Measurements from ENCODE around the gene HCN4. TPM values are rescaled to one million over a fixed set of nuclear protein-coding genes. Genes with fewer than 3 reads are reported as not detected.

Gene HCN4
- polyA plus RNA-seq, 3 donors, result under 0.01 to 0.05 (median 0.04) TPM

DNA sequence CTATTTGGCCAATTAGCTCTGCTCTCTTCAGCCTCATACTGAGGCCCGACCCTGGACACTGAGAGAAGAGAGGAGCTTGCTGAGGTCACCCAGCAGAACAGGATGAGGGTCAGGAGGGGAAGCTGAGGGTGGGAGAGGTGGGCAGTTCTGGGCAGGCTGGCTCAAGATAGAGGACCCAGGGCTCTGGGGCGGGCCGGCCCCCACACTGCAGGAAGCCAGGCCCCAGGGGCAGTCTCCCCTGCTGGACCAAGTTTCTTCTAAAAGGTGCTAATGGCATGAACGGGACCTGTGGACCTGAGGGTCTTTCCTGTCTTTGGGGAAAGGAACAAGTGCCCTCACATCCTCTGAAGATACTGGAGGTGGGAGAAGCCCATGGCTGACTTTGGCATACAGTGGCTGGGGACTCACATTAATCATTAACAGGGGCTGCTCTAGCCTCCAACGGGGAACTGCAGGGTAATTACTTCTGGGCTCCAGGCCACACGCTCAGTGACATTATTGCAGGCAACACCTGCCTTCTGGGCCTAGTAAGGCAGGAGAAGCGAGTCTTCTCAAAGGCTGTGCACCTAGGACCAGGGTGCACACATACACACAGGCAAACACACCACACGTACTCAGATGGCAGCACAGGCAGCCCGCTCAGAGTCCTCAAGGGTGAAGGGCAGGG lies 10.6 kb downstream of the HCN4 start:
- no peak overlapping the region for H3K27ac ChIP-seq (ENCODE audit: low read depth, low read length)
- 52 to 70% (median 68%) methylated on average over 9 of the region's 9 CpGs for WGBS, 3 donors

DNA sequence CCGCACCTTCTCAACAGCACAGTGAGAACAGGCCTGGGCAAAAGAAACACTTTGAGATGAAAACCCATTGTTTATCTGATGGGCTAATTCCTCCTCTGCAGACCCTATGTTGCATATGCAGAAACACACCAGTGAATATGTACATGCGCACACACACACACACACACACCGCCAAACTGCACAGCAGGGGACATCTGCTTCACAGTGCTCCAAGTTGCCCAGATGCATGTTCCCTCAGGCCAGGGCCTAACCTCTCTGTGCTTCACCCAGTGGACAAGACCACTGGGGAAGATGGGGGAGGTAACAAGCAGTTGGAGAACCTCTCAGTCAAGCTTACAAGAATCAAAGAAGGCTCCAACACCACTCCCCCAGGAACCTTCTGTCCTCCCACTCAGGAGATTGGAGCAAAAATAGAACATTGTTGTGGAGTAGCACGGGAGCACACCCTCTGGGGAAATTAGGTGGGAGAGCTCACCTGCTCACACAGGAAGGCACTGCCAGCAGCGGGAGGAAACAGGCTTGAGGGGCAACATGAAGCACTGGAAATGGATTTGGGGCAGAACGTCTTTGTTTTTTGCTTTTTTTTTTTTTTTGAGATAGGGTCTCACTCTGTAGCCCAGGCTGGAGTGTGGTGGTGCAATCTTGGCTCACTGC lies 13.0 kb downstream of the HCN4 start:
- 70 to 83% (median 78%) methylated on average over 6 of the region's 6 CpGs for WGBS, 3 donors
- no peak overlapping the region for H3K27ac ChIP-seq (ENCODE audit: low read depth, low read length)

DNA sequence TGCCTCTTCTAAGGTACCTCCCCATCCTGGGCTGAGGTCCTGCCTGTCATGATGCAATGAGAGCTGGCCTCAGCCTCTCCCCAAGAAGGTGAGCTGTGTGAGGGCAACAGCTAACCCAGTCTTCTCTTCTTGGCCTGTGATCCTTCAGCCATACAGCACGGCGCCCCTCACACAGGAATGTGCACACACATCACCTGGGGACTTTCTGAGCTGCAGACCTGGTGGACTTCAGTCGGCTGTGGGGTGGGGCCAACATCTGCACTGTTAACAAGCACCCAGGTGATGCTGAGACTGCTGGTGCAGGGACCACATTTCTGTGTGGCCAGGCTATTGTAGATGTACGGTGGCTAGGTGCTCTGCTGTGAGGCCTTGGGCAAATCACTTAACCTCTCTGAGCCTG lies 14.5 kb downstream of the HCN4 start:
- WGBS, 3 donors, result 62 to 93% (median 91%) methylated on average over 4 of the region's 4 CpGs
- no peak overlapping the region for H3K27ac ChIP-seq (ENCODE audit: low read depth, low read length)

DNA sequence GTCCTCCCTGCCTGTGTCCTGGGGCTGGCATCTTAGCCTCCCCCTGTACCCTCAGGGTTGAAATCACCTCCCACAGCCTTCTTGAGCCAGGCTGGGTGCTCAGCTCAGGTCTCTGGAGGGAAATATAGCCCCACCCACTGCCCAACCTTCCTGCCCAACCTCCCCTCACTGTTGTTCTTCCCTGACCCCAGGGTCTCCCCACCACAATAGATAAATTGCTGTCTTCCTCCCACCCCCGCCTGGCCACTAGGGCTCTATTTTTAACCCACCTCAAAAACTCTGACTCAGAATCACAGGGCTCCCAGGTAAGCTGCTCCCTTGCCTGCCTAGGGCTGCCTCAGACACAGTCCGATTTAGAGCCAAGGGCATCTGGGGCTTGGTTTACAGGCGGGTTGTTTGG lies 15.0 kb downstream of the HCN4 start:
- H3K27ac ChIP-seq (ENCODE audit: low read depth, low read length), result no peak overlapping the region
- 44 to 57% (median 57%) methylated on average over 3 of the region's 3 CpGs for WGBS, 3 donors

DNA sequence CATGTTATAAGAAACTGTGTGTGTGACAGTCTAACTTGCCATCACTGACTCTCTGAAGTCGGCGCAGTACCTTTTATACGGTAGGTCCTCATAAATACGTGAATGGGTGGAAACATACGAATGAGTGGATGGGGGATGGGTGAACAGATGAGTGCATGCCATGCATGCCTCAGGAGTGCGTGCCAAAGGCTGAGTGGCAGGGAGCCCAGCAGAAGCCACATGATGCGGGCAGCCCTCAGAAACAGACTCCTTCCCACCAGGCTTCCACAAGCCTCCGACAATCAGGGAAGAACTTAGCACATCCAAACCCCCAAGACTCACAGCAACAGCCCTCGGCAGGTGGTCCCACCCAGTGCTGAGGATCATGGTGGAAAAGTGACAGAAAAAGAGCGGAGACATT lies 16.7 kb downstream of the HCN4 start:
- WGBS, 3 donors, result 72 to 79% (median 78%) methylated on average over 10 of the region's 10 CpGs
- no peak overlapping the region for H3K27ac ChIP-seq (ENCODE audit: low read depth, low read length)

GRCh38 chr15:73349191-73349590 lies 19.6 kb downstream of the HCN4 start:
- no peak overlapping the region for H3K27ac ChIP-seq (ENCODE audit: low read depth, low read length)

- WGBS, 3 donors, result 15 to 26% (median 24%) methylated on average over 9 of the region's 9 CpGs
- H3K27ac ChIP-seq (ENCODE audit: low read depth, low read length), result no peak overlapping the region
Observed at GRCh38 chr15:73346735-73347312, 21.9 kb downstream of the HCN4 start.

GRCh38 chr15:73345658-73346057 lies 23.1 kb downstream of the HCN4 start:
- WGBS, 3 donors, result 81 to 84% (median 83%) methylated on average over 7 of the region's 7 CpGs
- no peak overlapping the region for H3K27ac ChIP-seq (ENCODE audit: low read depth, low read length)

- 79 to 87% (median 80%) methylated on average over 3 of the region's 3 CpGs for WGBS, 3 donors
- H3K27ac ChIP-seq (ENCODE audit: low read depth, low read length), result no peak overlapping the region
Observed at GRCh38 chr15:73344056-73344455, 24.7 kb downstream of the HCN4 start.

DNA sequence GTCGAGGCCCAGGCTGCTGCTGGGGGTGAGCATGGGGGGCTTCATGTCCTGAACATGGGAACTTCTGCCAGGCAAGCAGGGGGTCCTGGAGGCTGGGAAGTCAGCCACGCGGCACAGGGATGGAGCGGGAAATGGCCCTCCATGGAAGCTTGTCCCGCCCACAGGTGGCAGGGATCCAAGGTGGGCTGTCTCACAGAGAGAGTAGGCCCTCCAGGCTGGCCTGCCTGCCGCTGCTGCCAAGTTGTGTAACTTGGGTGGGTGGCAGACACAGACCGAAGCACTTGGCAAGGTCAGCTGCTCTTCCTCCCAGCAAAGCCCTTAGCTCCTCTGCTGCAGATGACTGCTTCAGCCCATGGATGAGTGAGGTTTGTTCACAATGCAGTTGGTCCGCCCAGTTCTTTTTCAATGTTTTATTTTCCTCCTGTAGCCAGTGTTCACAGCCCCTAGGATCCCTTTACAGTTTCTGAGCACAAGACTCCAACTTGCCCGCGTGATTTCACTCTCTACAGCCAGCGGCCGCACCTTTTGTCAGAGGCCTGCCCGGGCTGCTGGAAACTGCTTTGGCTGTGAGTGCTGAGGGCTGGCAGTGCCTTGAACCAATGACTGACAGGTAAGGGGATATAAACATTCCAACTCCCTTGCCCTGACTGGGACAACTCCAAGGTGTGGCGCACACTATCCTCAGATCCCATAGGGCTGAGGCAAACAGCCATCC lies 26.7 kb downstream of the HCN4 start:
- 78% methylated on average over 14 of the region's 14 CpGs for WGBS, 3 donors
- no peak overlapping the region for H3K27ac ChIP-seq (ENCODE audit: low read depth, low read length)

DNA sequence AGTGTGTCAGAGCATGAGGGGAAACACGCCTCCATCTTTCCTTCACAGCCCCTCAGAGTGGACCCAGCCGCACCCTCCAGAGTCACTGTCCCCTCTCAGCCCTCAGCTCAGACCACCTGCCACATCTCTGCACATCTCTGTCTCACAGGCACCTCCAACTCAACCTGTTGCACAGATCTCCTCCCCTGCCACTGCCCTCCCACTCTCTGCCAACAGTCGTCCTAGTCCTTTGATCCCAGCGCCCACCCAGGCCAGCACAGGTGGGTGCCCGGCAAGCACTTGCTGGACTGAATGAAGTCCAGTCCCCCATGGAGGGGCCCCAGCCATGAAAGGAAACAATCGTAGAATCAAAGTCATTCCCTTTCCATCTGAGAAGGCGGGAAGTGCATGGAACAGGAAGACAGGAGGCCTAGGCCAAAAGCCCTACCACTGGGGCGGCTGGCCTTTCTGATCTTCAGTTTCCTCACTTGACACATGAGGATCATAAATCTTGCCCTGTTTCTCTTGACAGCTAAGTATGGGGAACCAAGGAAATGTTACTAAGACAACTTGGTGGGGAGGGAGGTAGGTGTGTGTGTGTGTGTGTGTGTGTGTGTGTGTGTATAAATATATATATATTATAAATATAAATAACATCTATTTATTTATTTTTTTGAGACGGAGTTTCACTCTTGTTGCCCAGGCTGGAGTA lies 28.1 kb downstream of the HCN4 start:
- 71 to 84% (median 74%) methylated on average over 9 of the region's 9 CpGs for WGBS, 3 donors
- H3K27ac ChIP-seq (ENCODE audit: low read depth, low read length), result no peak overlapping the region

- 74 to 78% (median 77%) methylated on average over 9 of the region's 9 CpGs for WGBS, 3 donors
- no peak overlapping the region for H3K27ac ChIP-seq (ENCODE audit: low read depth, low read length)
Observed at GRCh38 chr15:73338606-73339374, 30.0 kb downstream of the HCN4 start.

DNA sequence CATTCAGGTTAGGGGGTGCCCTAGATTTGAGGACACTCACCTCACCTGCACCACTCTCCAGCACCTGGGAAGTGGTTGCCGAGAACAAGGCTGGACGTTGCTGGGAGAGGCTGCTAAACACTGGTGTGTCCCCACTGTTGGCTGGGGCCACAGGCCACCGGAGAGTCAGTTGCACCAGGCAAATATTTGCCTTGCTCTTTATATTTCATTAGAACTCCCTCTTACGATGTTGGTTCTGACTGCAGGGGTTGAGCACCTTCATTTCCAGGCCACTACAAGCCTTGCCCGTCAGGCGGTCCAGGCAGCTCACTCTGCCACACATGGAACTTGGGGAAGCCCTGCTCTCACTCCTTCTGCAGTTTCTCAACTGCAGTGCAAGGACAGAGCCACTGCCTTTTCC lies 30.7 kb downstream of the HCN4 start:
- 48 to 85% (median 78%) methylated on average over 6 of the region's 6 CpGs for WGBS, 3 donors
- H3K27ac ChIP-seq (ENCODE audit: low read depth, low read length), result no peak overlapping the region

DNA sequence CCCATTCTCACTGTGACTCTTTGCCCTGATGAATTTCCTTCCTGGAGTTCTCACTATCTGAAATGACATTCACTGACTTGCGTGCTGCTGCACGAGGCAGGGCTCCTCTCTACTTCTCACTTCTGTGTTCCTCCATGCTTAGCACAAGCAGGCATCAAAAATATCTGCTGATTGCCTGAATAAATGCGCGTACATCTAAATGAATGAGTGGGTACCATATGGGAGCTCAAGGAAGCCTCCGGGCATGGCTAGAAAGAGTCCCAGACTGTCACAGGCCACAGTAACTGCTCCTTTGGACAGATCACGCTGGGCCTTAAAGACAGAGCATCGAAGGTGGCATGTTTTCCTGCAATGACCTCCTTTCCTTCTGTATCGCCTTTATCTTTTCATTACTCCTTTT lies 31.6 kb downstream of the HCN4 start:
- H3K27ac ChIP-seq (ENCODE audit: low read depth, low read length), result no peak overlapping the region
- 82 to 85% (median 83%) methylated on average over 8 of the region's 8 CpGs for WGBS, 3 donors

GRCh38 chr15:73336756-73337155 lies 32.0 kb downstream of the HCN4 start:
- no peak overlapping the region for H3K27ac ChIP-seq (ENCODE audit: low read depth, low read length)
- WGBS, 3 donors, result 78 to 91% (median 87%) methylated on average over 7 of the region's 7 CpGs

GRCh38 chr15:73335471-73335870 lies 33.3 kb downstream of the HCN4 start:
- WGBS, 3 donors, result 68 to 77% (median 74%) methylated on average over 5 of the region's 5 CpGs
- no peak overlapping the region for H3K27ac ChIP-seq (ENCODE audit: low read depth, low read length)

DNA sequence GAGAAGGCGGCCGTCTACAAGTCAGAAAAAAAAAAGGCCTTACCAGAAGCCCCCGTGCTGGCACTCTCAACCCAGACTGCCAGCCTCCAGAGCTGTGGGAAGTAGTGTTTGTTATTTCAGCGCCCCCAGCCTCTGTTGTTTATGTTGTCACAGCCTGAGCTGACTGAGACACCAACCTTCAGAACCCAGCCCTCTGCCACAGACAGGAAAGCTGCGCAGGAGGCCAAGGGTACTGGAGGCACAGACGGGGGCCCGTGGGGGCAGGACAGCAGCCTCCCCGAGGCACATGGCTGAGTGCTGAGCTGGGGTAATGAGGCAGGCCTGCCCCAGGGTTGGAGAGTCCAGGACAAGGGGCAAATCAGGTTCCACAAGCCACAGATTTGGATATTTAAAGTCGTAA lies 33.7 kb downstream of the HCN4 start:
- whole genome bisulfite sequencing, 3 donors, result 64 to 66% (median 65%) methylated on average over 9 of the region's 9 CpGs
- no peak overlapping the region for H3K27ac ChIP-seq (ENCODE audit: low read depth, low read length)

DNA sequence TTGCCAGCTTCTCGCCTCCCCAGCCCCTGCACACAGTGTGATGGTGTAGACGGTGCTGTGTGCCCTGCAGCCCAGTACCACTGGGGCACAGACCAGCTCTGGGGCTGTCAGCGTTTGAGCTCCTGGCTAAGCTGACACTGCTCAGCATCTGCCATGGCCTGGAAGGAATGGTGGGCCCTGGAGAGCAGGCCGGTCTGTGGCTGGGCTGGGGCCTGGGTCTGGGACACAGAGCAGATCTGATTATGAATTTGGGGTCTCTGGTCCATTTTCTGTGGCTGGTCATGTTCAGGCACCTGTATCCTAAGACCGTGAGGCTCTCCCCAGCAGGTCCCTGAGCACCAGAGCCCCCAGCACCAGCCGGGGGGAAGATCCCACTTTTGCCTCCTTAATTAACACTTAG lies 34.7 kb downstream of the HCN4 start:
- WGBS, 3 donors, result 87 to 94% (median 92%) methylated on average over 6 of the region's 6 CpGs
- H3K27ac ChIP-seq (ENCODE audit: low read depth, low read length), result no peak overlapping the region

Data from adipose tissue (tissue), 3 donors.